Stimulated activated CD8-positive, alpha-beta memory T cell treated with anti-CD3 and anti-CD28 coated beads, Interleukin-15, amount 100 ng/mL, for 1 hour (primary cell): ENCODE measurements around the gene FITM1.
"Not testable (repeated sequence)": the region's sequence is repeated elsewhere in the genome, so short reads cannot be mapped to it uniquely, and the experiment has no call there.

Source experiments
- DNase-seq: peaks from one replicate; pipeline ENCODE4 v3.0.0-alpha.2; 2020; ENCODE audit warnings: low read depth

The FITM1 gene

DNA sequence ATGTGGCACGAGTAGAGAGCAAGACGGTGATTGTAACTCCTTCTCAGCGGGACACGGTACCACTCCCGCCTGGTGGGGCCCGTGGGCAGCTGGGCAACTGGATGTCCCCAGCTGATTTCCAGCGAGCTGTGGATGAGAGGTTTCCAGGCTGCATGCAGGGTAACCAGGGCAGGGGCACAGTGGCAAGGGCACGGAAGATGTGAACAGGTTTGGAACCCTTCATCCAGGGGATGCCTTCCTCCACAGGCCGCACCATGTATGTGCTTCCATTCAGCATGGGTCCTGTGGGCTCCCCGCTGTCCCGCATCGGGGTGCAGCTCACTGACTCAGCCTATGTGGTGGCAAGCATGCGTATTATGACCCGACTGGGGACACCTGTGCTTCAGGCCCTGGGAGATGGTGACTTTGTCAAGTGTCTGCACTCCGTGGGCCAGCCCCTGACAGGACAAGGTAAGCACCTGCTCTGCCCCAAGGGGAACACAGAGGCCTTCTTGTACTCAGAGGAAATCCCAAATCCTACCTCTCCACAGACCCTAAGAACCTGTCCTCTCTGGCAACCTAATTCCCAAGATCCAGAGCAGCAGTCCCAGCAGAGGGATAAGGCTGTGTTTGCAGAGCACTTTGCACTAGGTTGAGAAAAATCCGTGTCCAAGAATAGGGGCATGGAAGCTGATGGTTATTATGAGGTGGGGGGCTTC, 32.1 kb upstream of the FITM1 start:
- DNase-seq: no peak

DNA sequence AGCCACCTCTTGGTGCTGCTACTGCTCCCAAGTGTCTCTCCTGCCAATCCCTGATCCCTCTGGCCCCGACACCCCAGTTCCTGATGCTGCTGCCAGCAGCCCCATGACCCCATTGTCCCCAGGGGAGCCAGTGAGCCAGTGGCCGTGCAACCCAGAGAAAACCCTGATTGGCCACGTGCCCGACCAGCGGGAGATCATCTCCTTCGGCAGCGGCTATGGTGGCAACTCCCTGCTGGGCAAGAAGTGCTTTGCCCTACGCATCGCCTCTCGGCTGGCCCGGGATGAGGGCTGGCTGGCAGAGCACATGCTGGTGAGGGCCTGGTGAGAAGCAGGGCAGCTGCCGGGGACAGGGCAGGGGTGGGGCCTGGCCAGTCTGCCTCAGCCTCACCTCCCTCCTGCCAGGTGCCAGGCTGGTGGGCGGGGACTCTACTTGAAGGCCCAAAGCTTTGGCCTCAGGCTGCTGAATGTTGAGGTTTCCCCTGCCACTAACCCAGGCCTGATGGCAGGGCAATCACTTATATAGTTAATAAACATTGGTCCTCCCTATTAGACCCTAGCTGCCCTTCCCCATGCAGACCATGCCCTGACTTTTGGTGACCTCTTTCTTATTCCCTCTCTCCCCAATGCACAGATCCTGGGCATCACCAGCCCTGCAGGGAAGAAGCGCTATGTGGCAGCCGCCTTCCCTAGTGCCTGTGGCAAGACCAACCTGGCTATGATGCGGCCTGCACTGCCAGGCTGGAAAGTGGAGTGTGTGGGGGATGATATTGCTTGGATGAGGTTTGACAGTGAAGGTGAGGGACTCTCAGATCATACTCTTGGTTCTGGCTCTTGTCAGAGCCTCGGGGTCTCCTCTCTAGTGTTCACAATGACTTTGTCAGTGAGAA, 31.3 kb upstream of the FITM1 start:
- no peak for DNase-seq

DNA sequence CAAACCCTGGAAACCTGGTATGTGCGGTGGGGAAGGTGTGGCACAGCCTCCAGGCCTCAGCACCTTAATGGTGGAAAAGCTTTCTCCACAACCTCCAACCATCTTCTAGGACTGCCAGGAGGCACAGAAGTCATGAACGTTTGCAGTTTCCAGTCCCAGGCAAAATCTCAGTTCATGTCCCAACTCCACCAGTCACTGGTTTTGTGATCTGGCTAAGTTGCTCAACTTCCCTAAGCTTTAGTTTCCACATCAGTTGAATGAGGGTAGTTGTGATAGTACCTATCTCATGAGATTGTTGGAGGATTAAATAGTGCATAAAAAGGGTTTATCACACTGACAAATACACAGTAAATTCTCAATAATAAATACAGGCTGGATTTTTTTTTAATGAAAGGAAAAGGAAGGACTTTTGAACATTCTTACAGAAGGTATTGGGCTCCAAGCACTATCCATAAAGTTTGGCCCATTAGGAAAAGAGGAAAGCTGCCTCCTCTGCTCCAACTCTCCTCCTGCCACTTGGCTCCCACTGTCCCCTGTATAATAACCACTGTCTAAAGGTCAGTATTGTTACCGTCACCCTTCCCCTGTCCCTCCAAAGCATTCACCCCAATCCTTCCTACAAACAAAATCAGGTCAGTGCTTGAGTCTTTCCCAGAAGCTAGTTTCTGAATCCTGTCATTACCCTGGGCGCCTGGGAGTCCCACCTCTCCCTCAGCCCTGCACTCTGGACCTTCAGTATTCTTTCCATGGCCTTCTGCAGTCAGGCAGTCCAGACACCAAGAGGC, 30.1 kb upstream of the FITM1 start:
- DNase-seq: no peak

DNA sequence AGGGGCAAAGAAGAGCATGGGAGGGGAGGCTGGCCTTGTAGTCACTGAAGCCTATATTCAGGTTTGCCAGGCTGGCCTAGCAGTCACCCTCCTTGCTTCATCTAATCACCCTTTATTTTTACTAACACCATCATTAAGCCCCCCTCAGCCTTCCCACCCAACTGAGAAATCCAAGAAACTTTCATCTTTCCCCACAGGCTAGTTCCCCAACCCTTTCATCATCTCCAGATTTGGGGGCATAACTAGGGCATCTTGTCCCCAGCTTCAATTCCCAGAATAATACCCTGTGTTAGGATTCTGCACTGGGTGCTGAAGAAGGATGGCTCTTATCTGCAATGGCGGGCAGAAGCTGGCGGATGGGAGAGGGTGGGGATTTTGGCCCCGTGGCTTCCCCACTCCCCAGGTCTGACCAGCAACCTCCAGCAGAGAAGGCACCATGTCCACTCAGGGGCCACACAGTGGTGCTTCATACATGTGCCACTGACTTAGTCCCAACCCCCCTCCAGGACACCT, 29.4 kb upstream of the FITM1 start:
- no peak for DNase-seq

DNA sequence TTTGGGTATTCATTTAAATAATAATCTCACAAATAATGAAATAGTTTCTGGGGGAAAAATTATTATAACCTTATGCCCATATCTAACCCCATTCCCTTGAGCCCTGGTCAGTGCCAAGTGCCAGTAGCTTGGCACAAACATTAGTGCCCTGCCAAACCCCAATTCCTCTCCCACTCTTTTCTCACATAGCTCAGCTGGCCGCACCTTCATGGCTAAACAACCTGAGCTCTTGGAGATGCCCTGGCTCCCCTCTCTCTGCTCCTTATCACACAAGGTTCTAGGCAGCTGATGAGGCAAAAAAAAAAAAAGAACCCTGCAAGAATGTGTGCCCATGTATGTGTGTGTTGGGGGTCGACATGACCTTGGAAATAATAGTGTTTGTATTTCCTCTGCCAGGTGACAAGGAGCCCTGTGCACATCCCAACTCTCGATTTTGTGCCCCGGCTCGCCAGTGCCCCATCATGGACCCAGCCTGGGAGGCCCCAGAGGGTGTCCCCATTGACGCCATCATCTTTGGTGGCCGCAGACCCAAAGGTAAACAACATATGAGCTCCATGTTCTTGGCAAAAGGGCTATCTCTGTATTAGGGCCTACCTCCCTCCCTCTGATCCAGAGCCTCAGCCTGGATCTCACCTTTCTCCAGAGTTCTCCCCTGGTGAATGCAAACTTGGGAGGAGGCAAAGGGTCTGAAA, 28.0 kb upstream of the FITM1 start:
- DNase-seq: no peak

DNA sequence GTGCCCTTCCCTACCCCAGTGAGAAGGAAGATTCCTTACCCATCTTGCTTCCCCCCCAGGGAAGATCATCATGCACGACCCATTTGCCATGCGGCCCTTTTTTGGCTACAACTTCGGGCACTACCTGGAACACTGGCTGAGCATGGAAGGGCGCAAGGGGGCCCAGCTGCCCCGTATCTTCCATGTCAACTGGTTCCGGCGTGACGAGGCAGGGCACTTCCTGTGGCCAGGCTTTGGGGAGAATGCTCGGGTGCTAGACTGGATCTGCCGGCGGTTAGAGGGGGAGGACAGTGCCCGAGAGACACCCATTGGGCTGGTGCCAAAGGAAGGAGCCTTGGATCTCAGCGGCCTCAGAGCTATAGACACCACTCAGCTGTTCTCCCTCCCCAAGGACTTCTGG, 27.0 kb upstream of the FITM1 start:
- no peak for DNase-seq

DNA sequence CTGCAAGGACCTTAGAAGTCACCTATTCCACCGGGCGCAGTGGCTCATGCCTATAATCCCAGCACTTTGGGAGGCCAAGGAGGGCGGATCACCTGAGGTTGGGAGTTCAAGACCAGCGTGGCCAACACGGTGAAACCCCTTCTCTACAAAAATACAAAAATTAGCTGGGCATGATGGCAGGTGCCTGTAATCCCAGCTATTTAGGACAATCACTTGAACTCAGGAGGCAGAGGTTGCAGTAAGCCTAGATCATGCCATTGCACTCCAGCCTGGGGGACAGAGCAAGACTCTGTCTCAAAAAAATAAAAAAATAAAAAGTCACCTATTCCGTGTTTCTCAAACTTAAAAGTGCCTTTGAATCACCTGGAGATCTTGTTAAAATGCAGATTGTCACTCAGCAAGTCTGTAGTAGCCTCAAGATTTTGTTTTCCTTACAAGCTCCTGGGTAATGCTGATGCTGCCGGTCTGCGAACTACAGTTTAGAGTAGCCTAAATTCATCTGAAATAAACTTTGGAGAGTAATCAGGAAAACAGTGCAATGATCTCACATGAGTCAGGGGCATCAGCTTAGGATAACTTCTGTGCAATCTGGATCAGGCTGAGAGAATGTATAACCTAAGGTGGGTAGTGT, 24.7 kb upstream of the FITM1 start:
- DNase-seq: not testable (repeated sequence)

DNA sequence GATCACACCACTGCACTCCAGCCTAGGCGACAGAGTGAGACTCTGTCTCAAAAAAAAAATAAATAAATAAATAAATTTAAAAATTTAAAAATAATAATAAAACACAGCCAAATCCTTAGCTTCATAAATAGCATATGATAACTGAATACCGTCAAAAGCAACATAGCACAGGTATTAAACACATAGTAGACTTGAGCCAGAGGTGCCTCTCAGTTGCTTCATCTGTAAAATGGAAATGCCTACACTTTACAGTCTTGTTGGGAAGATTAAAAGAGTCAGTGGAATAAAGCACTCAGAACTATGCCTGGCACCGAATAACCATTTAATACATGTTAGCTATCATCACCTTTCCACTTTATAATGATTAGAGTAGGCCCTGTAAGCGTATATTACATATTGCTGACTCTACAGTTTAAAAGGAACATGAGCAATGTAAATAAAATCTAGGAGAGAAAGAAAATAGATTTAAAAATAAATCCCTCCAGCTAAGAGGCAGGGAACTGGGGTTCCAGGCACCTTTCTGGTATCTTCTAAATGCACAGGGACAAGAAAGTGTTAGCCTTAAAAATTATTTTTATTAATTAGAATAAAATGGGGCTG, 23.7 kb upstream of the FITM1 start:
- no peak for DNase-seq

DNA sequence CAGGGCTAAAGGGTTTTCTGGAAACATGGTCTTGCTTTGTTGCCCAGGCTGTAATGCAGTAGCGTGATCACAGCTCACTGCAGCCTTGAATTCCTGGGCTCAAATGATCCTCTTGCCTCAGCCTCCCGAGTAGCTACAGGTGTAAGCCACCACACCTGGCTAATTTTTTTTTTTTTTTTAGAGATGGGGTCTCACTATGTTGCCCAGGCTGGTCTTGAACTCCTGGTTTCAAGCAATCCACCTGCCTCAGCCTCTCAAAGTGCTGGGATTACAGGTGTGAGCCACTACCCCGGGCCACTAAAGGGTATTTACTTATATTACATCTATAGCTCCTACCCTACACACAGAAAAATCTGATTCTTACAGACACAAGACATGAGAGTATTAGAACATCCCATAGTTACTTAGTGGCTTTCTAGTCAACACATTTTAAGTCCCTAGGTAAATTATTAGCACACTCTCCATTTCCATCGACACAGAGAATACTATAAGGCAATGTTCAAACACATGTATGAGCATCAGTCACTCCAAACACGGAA, 22.1 kb upstream of the FITM1 start:
- DNase-seq: no peak

DNA sequence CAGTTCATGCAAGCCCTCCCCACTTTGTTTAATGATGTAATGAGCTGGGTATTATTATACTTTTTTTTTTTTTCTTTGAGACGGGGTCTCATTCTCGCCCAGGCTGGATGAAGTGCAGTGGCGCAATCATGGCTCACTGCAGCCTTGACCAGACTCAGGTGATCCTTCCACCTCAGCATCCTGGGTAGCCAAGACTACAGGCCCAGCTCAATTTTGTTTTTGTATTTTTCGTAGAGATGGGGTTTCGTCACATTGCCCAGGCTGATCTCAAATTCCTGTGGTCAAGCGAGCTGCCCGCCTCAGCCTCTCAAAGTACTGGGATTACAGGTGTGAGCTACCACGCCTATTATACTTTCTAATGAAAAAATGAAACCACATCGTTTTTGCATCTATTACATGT, 20.4 kb upstream of the FITM1 start:
- DNase-seq: no peak

DNA sequence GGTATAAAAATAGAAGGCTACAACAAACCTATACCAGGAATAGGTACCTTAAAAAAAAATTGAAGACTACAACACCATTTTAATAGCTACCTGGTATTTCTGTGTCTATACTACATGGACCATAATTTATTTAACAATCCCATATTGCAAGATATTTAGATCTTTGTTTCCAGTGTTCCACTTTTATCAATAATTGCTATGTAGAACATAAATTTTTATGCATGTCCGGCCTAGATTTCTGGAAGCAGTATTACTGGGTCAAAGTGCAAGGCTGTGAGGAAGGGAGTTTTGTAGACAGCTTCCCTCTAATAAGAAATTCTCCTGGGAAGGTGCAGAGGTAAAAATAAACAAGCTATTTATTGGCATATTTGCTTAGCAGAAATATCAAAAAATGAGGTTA, 19.9 kb upstream of the FITM1 start:
- DNase-seq: no peak

DNA sequence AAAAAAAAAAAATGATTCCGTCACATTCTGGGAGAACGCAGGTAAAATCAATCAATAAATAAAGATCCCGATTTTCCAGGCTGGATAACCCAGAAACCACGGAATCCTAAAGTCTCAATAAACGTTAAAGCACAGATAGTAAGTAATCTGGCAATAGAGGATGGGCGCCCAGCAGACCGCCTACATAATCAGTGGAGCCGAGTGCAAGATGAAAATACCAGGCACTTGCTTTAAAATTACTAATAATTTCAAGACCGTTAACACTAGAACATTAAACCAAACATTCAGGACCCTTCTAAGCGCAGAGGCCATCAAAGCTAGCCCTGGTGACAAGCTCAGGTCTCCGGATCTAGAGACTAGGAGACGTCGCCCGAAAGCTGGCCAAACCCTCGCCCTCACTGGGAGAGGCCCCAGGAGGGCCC, 17.1 kb upstream of the FITM1 start:
- no peak for DNase-seq

DNA sequence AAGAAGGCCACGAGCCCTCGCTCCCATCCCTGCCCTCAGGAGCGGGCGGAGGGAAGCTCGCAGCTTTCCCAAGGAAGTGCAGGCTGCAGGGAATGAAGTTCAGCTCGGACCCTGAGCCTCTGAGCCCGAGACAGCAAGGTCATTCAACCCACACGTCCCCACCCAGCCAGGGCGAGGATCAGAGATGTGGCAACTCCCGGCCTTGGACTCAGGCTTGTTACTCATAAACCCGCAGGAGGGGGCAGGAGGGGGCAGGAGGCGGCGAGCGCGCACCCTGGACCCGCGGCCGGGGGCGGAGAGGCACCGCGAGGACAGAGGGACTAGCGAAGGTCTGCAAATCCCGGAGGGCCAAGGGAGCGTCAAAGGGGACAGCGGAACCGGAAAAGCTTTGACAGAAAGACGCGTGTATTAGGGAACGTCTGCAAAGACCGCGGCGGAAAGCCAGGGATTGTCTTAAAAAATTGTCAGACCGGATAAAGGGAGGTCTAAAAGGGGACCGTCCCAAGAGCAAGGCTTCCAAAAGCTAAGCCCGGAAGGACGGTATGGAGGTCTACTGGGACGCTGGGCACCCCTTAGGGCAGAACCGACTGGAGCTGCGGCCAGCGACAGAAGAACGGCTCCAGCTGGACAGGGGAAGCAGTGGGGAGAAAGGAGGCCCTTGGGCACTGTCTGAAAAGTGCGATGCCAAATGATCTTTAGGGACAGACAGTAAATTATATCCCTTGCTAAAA, 16.5 kb upstream of the FITM1 start:
- DNase-seq: peak; percentile 52

DNA sequence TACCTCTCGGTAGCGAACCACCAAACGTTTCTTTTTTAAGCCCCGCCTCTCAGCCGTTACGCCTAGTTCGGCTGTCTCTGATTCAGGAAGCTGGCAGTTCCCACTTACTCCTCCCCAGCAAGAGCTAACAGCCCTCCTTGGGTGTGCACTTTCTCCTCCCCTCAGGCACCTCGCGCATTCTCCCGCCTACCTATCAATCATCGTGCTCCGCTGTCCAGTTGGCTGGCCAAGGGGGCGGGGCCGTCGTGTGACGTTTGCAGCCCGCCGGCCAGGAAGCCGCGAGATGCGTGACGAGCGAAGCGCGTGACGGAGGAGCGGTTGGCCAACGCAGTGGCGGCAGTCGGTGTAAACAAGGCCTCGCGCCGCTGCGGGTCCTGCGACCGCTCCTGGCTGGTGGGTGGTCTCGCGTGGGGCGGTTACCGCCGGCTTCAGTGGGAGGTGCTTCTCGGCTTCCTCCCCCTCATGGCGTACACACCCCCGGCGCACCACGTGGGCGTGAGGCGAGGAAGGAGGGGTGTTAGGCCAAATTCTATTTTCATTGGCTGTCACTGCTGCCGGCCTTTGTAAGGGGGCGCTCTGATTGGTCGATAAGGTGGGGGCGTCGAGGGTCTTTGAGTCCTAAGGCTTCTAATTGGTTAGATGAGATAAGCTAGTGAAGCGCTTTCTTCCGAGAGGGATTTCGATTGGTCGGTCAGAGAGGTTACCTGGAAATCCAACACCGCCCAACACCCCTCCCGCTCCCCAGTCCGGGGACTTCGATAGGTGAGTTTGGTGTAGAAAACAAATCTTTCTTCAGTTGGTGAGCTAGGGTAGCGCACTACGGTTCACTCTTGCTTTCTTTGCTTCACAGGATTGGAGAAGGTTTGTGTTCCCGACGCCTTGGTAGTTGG, 15.7 kb upstream of the FITM1 start, which contains the start of the genes DCAF11 and NRL:
DCAF11 (plus strand) TSS at position 246 of the 890 bp plus-strand sequence. CDS start 818 bp downstream, outside the sequence.
NRL (minus strand) TSS at position 418 of the 890 bp plus-strand sequence. CDS start 32,101 bp downstream, outside the sequence.
- peak; percentile 94 for DNase-seq

DNA sequence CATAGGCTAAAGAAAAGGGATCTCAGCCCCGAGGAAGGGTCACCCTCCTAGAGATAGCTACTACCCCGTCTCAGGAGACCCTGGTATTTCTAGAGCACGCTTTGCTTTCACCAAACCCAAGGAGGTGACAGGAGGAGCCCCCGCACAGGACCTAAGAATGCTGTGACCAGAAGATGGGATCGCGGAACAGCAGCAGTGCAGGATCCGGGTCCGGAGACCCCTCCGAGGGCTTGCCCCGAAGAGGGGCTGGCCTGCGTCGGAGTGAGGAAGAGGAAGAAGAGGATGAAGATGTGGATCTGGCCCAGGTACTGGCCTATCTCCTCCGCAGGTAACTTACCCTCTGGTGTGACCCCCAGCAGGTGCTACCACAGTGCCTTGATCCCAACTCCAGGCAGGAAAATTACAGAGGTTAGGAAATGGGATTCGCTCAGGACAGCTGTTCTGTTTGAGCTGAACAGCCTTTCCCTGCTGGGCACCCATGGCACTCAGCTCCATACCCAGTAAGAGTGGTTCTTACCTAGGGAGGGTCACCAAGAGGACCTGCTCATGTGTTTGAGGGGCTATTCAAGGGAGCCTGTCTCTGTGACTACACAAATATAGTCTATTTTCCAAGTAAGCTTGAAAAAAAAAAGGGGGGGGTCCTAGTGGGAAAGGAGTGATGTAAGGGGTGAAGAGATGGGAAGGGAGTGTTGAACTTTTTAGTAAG, 14.9 kb upstream of the FITM1 start:
- no peak for DNase-seq

DNA sequence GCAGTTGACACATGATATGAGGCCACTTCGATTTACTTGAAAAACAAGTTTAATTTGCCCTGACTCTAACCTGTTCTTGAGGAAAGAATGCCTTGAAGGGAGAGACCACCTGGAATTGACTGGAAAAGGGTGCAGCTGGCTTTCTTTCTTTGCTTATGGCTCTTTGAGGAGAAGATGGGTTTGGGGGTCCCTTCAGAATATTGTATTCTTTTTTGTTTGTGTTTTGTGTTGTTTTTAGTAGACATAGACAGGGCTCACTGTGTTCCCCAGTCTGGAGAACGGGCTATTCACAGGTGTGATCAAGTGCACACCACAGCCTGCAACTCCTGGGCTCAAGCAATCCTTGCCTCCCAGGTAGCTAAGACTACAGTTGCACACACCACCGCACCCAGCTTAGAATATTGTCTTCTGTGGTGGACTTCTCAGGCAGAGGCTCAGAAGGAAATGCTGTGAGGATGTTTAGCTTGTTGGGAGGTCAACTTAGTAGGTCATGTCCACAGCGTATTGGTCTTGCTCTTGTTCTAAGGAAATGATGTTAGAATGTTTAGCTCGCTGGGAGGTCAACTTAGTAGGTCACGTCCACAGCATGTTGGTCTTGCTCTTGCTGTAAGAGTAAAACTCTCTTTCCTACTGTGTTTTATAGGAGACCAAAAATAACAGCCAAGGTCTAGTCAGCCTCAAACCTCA, 14.2 kb upstream of the FITM1 start:
- no peak for DNase-seq

DNA sequence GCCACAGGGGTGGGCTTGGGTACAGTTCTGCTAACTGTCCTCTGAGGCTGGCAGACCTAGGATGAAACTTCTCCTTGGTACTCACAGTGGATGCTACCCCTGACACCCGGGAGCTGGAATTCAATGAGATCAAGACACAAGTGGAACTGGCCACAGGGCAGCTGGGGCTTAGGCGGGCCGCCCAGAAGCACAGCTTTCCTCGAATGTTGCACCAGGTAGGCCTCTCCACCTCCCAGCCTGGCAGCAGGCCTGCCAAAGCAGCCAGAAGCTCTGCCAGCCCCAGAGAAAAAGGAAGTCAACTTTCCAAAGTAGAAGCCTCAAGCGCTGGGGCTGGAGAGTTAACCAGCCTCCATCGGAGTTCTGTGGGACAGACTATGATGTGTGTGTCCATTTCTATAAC, 13.3 kb upstream of the FITM1 start:
- no peak for DNase-seq
